HG03342 (cell line): Measurements from ENCODE around the gene TBC1D5.
"Not testable (repeated sequence)": the region's sequence is repeated elsewhere in the genome, so short reads cannot be mapped to it uniquely, and the experiment has no call there.

ENCODE experiments used
- ATAC-seq: cut with Tn5 transposase; IDR thresholded peaks from one replicate; pipeline ENCODE4 v1.9.1; 2021; ENCODE audit warnings: mild to moderate bottlenecking, moderate library complexity; ENCODE audit not compliant: unreplicated experiment

The TBC1D5 gene

GRCh38 chr3:17372362-17373210 is 369.8 kb downstream of the TBC1D5 start:
- ATAC-seq: no peak

- no peak for ATAC-seq
These were observed 372.5 kb downstream of the TBC1D5 start for GRCh38 chr3:17369973-17370372.

- ATAC-seq: no peak
These were observed 375.3 kb downstream of the TBC1D5 start for GRCh38 chr3:17367171-17367570.

GRCh38 chr3:17360991-17361390 is 381.4 kb downstream of the TBC1D5 start:
- no peak for ATAC-seq

- ATAC-seq: no peak
These were observed 382.5 kb downstream of the TBC1D5 start for GRCh38 chr3:17359911-17360310.

DNA sequence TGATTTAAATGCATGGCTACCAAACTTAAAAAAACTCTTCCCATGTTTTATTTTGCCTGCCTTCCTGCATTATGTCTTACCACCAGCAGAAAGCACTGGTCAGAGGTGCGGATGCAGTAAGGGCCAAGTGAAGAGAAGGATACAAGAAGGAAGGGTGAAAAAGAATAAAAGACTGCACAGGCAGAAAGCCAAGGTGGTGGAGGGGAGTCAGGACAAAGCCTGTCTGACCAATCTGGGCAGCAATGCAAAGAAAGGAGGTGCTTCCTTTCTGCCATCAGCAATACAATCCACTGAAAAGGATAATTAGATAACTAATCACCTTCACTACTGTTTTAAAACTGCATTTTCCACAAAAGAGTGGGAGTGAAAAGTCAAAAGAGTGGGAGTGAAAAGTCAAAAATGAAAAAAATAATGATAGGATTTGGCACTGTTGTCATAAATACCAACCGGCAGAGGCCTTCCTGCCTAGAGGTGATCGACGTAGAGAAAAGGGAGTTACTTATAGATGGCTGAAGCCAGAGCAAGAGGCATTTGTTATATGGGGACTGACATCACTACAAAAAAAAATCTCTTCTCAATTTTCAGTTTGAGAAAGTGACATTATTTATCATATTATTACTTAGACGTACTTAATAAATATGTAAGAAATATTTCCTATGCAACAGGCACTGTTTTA is 385.3 kb downstream of the TBC1D5 start:
- no peak for ATAC-seq

DNA sequence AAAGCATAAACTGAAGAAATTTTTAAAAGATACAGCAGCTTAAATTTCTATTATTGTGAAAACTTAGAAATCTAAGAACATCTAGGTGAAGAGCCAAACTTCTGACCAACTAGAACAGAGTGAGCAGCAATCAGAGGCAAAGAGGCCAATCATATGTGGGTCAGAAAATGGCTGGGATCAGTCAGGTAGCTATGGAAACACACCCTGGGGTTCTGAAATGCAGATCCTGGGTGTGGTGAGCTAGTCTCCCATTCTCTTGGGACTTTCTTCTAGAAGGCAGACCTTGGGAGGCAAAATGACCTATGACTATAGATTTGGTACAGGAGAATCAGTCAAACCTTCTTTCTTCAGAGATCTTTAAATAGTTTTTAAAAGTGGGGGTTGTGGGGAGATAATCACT is 385.8 kb downstream of the TBC1D5 start:
- no peak for ATAC-seq

DNA sequence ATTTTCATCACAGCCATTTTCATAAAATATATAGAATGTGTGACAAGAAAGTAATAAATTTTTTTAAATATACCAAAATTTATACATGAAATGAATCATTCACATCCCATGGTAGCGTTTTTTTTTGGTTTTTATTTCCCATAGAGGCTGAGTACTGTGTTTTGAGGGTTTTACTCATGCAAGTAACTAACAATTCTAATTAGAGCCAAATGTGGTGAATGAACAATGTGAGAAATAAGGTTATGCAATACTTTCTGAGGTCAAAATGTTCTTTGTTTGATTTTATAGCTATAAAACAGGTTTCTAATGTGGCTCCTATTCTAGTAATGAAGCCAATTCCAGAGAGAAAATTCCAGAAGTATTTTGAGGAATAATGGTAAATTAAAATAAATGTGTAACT is 386.8 kb downstream of the TBC1D5 start:
- ATAC-seq: no peak

GRCh38 chr3:17354341-17354740 is 388.1 kb downstream of the TBC1D5 start:
- no peak for ATAC-seq

DNA sequence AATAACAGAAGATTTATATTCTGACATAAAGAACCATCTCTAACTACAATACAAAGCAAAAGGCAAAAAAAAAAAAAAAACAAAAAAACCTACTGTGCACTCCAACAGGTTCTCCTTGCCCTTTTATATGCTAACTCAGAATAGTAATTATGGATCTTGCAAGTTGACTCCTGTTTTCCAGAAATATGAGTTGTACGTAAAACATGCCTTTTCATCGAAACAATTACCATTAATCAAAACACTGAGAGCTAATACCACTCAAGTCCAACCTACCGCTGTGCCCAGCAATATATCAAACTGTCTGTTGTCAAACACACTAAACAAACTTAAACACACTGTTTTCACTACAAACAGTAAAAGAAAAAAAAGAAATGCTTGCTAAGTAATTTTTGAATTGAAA is 389.8 kb downstream of the TBC1D5 start:
- no peak for ATAC-seq

DNA sequence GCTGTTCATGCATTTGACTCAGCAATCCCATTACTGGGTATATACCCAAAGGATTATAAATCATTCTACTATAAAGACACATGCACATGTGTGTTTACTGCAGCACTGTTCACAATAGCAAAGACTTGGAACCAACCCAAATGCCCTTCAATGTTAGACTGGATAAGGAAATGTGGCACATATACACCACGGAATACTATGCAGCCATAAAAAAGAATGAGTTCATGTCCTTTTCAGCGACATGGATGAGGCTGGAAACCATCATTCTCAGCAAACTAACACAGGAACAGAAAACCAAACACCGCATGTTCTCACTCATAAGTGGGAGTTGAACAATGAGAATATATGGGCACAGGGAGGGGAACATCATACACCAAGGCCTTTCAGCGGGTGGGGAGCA is 391.2 kb downstream of the TBC1D5 start:
- ATAC-seq: not testable (repeated sequence)

DNA sequence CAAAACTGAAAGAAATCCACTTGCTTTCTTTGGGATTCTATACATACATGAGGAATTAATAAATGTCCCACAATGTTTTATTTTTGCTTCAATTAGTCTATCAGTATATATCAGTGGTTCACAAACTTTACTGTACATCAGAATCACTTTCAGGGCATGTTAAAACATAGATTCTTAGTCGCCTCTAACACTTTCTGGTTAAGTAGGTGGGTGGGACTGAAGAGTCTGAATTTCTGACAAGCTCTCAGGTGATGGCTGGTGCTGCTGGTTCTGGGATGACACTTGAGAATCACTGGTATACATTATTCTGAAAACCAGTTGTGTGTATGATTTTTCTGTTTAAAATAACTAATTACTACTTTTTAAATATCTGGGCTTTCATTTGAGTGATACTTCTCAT is 393.3 kb downstream of the TBC1D5 start:
- no peak for ATAC-seq

DNA sequence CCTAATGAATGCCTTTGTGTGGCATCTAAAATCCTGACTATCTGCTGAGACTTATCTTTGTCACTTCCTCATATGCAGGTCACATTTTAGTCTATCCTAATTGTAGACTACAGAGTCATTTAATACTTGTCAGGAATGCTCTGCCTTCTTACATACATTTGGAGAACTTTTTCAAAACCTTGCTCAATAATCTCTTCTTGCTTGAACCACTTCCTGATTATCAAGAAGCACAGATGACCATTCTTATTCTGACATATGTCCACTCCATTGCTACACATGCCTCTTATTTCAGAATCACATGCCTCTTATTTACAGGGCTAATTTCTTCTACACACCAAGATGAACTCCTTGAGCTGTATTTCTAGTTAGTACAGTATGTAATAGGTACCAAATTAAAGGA is 400.3 kb downstream of the TBC1D5 start:
- no peak for ATAC-seq

- no peak for ATAC-seq
These were observed 401.7 kb downstream of the TBC1D5 start for GRCh38 chr3:17340693-17341092.

DNA sequence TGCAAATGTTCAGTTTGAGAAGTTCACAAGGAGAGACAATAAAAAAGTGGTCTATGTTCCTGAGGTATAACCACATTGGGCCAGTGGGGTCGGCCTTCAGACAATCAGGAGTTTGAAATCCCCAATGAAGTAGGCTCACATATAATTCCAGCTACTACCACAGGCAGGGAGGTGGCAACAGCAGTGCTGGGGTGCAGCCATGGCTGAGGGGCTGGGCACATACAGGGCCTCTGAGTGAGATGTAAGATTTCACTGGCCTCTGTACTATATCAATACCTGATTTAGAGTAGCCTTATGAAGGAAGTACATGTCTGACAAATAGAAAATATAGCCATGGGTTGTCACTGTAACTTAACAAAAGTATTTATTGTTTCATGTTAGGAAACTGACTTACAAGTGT is 402.2 kb downstream of the TBC1D5 start:
- no peak for ATAC-seq

DNA sequence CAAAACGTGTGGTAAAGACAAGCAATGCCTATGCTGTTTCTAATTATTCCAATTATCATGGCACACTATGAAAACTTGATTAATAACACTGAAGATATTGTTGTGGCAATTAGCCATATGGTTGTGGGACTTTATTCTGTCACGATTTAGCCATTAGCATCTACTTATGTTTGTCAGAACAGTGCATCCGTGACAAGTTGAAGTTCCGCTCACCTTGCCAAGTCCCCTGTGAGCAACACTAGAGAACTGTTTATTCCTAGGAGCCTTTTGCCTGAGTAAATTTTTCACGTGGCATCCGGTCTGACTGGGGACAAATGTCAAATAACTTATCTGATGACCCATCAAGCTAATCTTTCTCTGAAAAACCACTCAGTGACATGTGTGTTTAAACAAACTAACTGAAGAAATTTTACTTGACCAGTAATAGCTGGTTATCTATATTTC is 403.3 kb downstream of the TBC1D5 start:
- no peak for ATAC-seq

DNA sequence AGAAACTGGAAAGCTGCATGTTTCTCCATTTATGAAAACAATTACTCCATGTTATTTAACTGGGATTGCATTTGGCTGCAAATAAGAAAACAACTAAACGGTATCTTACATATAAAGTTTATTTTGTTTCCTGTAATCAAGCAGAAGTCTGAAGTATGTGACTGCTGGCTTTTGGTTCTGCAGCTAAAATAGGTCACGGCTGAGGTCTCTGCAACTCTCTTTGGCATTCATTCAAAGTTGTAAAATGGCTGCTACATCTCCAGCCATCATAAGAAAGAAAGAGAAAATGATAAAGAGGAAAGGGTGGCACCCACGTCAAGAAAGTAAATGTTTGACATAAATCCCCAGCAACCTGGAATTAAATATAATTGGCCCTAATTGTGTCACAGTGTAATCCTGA is 406.1 kb downstream of the TBC1D5 start:
- ATAC-seq: no peak

- no peak for ATAC-seq
These were observed 408.5 kb downstream of the TBC1D5 start for GRCh38 chr3:17333893-17334292.

GRCh38 chr3:17333446-17333845 is 409.0 kb downstream of the TBC1D5 start:
- no peak for ATAC-seq

DNA sequence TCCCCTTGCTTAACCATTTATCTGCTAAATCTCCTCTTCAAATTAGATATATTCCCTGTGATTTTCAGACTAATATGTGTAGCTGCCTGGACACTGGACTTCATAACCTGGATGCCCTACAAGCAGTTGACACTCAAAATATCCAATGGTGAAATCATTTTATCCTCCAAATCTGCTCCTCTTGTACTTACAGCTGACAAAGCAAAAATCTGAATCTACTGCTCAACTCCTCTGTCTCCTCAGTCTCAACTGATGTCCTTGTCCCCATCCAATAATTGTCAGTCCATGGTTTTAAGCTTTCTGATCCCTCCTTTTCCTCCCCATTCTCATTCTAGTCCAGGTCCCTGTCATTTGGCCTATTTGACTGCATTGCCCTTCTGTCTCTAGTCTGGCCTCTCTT is 411.8 kb downstream of the TBC1D5 start:
- no peak for ATAC-seq

- ATAC-seq: no peak
These were observed 412.5 kb downstream of the TBC1D5 start for GRCh38 chr3:17329927-17330326.

GRCh38 chr3:17322106-17322793 is 420.2 kb downstream of the TBC1D5 start:
- peak; percentile 63 for ATAC-seq
